Stimulated activated CD8-positive, alpha-beta memory T cell treated with anti-CD3 and anti-CD28 coated beads, Interleukin-2, amount 100 ng/mL, for 48 hours (primary cell): ENCODE data around the gene NATD1.
"Not testable (repeated sequence)": the region's sequence is repeated elsewhere in the genome, so short reads cannot be mapped to it uniquely, and the experiment has no call there.

Experiments
- DNase-seq, 2 donors: peaks; one replicate each; pipeline ENCODE4 v3.0.0-alpha.2; 2020; ENCODE audit warnings: low read depth in 2 of 2

The NATD1 gene

GRCh38 chr17:21247552-21248258 lies 5.5 kb downstream of the NATD1 start:
- no peak for DNase-seq

GRCh38 chr17:21246698-21247097 lies 6.5 kb downstream of the NATD1 start:
- DNase-seq = no peak

- no peak for DNase-seq
Observed at GRCh38 chr17:21245639-21246084, 7.5 kb downstream of the NATD1 start.

DNA sequence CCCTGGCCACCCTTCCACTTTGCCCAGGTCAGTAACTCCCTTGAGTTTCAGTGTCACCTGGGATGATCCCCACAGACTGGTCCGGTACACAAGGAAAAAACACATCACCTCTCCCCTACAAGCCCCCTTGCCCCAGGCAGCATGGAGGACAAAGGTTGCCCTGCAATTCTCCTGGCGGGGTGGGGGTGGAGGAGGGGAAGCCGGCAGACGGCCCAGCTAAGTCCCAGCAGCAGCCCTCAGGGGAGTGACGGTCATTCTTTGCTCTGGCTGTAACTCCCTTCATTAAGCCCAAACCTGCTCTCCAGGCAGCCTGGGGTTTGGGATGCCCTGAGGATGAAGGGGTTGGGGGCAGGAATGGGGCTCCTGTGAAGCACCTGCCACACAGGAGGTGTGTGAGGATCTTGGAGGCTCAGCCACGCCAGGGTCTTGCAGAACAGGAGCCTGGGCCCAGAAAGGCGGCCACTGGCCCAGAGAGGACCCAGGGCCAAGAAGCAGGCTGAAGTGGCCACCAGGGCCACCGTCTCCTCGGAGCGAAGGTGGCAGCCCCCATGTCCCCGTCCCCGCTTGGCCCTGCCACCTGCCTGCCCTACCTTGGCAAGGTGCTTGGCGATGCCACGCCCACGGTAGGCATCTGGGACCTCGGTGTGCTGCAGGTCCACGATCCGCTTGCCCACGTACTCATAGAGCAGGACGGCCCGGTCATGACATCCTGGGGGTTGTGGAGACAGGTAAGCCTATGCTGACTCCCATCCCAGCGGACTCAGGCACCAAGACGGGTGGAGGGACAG lies 9.5 kb downstream of the NATD1 start:
- no peak for DNase-seq

DNA sequence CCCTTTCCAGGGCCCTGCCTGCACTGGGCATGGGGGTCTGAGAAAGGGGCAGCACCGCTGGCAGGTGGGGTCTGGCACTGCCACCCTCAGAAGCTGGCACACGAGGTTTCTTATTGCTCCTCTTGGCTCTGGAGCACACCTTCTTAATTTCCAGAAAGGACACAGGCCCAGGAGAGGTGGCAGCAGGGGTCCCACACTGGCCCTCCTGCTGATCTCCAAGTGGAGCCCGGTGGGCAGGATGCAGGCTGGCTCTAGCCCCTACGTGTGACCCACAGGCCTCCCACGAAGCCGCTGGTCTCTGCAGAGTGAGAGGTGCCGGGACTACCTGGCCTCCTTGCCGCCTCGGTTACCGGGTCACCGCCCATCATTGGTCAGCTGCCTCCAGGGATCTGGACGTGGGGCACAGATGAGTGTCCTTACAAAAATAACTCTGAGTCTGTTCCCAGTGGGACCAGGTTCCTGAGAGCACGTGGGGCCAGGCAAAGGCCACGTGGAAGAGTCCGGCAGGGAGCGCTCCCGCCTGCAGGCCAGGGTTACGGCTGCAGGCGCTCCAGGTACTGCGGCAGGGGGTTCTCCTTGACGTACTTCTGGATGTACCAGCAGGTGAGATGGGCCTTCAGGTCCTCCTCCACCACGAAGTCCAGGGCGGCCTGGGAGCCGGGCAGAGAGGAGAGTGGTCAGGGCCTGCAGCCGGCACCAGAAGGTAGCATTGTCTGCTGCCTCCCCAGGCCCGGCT lies 10.3 kb downstream of the NATD1 start:
- no peak for DNase-seq

GRCh38 chr17:21242026-21242697 lies 11.0 kb downstream of the NATD1 start:
- no peak for DNase-seq

- DNase-seq = no peak
Observed at GRCh38 chr17:21241564-21241963, 11.6 kb downstream of the NATD1 start.

DNA sequence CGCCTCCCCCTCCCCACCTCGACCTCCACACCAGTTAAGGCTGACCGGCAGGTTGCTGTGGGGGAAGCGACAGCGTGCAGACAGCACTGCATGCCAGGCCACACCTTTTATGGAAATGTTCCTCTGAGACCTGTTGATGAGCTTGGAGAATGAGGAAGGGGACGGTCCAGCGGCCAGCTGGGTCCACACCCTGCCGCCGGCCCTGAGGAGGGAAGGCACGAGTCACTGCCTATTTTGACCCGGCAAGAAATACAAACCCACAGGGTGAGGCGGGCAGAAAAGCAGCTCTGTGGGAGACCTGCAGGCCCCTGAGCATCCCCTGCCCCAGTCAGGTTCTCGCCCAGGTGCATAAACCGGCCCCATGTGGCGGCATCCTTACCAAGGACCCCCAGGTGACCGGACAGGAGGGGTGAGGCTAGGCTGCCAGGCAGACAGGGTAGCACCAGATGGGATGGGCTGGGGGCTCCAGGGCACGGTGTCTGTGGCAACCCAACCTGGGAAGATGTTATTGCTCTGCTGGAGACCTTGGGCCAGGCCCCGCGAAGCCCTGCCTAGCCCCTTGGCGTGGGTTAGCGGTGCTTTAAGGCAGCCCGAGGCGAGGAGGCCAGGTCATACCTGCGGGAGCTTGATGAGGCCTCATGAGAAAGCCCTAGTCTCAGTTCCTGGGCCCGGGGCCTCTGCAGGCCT lies 12.7 kb downstream of the NATD1 start:
- no peak for DNase-seq

DNA sequence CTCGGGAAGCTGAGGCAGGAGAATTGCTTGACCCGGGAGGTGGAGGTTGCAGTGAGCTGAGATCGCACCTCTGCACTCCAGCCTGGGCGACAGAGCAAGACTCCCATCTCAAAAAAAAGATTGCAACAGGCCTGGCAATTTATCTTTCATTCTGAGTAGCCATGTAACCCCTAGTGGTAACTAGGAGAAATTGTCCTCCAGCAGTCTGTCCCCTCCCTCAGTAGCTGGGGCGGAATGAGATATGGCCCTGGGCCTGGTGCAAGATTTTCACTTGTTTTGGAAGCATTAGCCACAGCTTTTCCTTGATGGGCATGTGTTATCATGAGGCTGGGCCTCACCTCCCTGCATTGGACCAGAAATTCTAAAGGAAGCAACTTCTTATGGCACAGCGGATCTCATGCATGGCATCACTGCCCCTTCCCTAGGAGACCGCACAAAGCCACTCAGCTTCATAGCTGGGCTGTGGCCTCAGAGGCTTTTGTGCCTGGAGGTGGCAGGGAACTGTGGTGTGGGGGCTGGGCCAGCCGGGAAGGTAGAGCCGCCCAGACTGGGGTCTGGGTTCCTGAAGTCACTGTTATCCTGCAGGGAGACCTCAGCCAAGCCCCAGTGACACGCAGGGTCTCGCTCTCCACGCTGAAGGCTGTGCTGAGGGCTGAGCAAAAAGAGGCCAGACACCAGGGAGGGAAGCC lies 13.4 kb downstream of the NATD1 start:
- no peak for DNase-seq

GRCh38 chr17:21235921-21236320 lies 17.3 kb downstream of the NATD1 start:
- DNase-seq = no peak

- no peak for DNase-seq
Observed at GRCh38 chr17:21233581-21234347, 19.4 kb downstream of the NATD1 start.

DNA sequence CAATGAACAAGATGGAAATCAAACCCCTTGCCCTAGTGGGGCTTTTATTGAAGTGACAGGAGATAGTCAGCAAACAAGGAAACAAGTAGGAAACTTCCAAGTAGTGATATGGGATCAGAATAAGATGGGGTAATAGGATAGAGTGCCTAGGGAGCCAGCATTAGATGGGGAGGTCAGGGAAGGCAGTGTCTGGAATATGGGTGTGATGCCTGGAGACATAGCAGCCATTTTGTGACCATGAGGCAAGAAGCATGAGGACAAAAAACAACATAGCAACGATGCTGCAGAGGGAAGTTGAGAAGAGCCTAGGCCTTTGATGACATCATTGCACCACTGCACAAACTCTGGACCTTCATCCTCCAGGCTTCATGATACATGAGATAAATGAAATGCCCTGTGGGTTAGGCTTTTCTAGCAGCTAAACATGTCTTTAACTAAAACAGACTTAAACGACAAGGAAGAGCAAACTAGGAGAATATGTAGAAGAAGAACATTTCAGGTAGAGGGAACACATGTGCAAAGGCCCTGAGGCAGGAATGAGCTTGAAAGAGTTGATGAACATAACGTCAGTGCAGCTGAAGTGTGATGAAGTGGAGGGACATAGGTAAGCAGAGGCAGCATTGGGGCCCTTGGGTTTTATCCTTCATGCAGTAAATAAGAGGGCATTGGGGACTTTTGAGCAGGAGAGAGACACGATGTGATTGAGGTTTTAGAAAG lies 21.0 kb downstream of the NATD1 start:
- DNase-seq = no peak

DNA sequence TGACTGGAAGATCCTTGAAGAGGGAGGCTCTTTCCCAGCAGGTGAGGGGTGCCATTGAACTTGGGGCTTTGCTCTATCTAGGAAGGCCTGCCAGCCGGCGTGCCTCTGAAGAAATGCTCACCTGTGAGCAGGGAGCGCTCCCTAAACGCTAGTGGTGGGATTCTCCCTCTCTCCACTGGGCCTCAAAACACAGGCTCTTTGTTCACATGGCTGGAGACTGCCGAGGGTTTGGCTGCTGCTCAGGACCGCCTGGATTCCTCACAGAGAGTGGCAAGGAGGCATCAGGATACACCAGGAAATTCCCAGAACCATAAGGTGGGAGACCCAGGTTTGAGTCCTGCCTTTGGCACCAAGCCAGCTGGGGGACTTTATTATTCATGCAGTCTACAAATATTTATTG lies 21.7 kb downstream of the NATD1 start:
- DNase-seq = no peak

DNA sequence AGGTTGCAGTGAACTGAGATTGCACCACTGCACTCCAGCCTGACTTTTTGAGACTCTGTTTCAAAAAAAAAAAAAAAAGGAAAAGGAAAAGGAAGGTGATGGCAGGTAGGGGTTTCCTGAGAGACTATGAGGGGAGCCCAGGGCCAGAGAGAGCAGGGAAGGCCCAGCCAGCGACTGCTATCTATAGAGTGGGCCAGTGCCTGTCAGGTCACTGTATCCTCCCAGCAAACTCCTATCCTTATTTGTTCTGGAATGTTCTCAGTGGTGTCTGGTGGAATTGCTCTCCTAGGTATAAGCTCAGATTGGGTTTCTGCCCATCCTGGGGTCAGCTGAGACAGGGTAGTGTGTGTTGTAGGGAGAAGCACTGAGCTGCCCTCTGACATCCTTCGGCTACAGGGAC lies 24.4 kb downstream of the NATD1 start:
- no peak for DNase-seq

DNA sequence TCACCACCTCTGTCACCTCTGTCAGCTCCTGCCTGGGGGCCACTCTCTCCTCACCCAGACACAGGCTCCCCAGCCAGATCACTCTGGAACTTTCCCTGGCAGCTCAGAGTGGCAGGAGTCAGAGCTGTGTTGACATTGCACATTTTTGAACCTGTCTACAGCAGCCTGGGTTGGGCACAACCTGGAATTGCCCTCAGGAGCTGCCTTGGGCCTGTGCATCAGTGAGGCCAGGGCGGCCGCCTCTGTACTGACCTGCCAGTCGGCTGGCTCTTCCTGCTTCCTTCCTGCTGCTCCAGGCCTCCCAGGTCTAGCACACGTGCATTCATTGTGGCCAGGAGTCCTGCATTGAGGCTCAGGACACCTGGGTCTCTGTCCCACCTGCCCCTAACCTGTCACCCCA lies 25.1 kb downstream of the NATD1 start:
- no peak for DNase-seq

- not testable (repeated sequence) for DNase-seq
Observed at GRCh38 chr17:21227277-21227676, 25.9 kb downstream of the NATD1 start.

DNA sequence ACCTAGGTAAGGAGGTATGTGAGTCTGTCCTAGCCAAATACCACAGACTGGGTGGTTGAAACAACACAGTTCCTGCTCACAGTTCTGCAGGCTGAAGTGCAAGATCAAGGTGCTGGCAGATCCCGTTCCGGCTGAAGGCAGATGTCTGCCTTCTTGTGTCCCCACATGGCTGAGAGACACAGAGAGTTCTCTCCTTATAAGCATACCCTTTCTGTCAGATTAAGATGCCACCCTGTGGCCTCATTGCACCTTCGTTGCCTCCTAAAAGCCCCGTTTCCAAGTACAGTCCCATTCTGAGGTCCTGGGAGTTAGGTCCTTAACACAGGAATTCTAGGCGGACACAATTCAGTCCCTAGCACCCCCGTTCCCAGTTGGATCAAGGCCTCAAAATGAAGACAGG lies 30.1 kb downstream of the NATD1 start:
- no peak for DNase-seq

GRCh38 chr17:21218831-21219380 lies 34.3 kb downstream of the NATD1 start:
- DNase-seq = no peak

GRCh38 chr17:21218101-21218500 lies 35.1 kb downstream of the NATD1 start:
- peak; percentile 7 to 46 for DNase-seq
